HCT116 (cell line): ENCODE results near the gene SCAF4. TPM values are rescaled to one million over a fixed set of nuclear protein-coding genes. Genes with fewer than 3 reads are reported as not detected.

Experiments used
- ATAC-seq: fragments of 200-7000 bp; cut with Tn5 transposase; 2 replicates; pipeline ENCODE4 v1.9.1; 2020; ENCODE audit warnings: mild to moderate bottlenecking, moderate library complexity
- BruUV-seq: library from RNA; stranded (reverse); fragments of 400-500 nt; replicated peaks from 2 replicates; lab custom pipeline; 2021; lab: Mats Ljungman, UMichigan
- CTCF ChIA-PET: fragments of 300-600 bp; sonication (Branson Sonifier 250); formaldehyde crosslinking; loops from one replicate; lab custom pipeline; 2021; ENCODE audit warnings: antibody characterized with exemption; lab: Charles Lee
- POLR2A ChIA-PET: fragments of 300-600, 350-600 bp; sonication (Branson Sonifier 250); formaldehyde crosslinking; loops from one replicate; lab custom pipeline; 2021; ENCODE audit warnings: antibody characterized with exemption; lab: Charles Lee
- RAD21 ChIA-PET, 2 experiments: fragments of 300-600 bp; sonication (Branson Sonifier 250); formaldehyde crosslinking; loops; one replicate each; lab custom pipeline; 2023; ENCODE audit warnings: low total read pairs in 2 of 2; ENCODE audit not compliant: uncharacterized antibody in 2 of 2, unreplicated experiment in 2 of 2, low non-redundant PET in 1 of 2; lab: Charles Lee
- DNase-seq: peaks from one replicate; pipeline ENCODE4 v3.0.0-alpha.2; 2010; ENCODE audit warnings: low read depth, low spot score
- H2AFZ ChIP-seq: fragments of 200-600 bp; shearing (Covaris generic), sonication (generic); 2 replicates; pipeline ENCODE4 v1.6.1; 2017; ENCODE audit warnings: low read depth, mixed run types, mixed read lengths, antibody characterized with exemption, low read length; ENCODE audit not compliant: poor library complexity, severe bottlenecking
- H3K27ac ChIP-seq: 2 replicates; pipeline ENCODE4 v1.5.1; 2012; ENCODE audit warnings: low read depth, low read length
- H3K27me3 ChIP-seq: fragments of 200-600 bp; sonication (generic); 2 replicates; pipeline ENCODE4 v1.6.1; 2016; ENCODE audit warnings: mixed run types, low read length, mixed read lengths; ENCODE audit not compliant: insufficient read depth
- H3K36me3 ChIP-seq, 2 experiments: fragments of 200-500 bp in 1 of 2; fragments of 200-600 bp in 1 of 2; sonication (Bioruptor generic) in 1 of 2; sonication (generic) in 1 of 2; 2 replicates each; pipeline versions ENCODE4 v1.5.1 to v1.6.1; 2014 to 2016; ENCODE audit warnings: low read length in 2 of 2, inconsistent platforms in 1 of 2, mixed read lengths in 1 of 2, mixed run types in 1 of 2; ENCODE audit not compliant: insufficient read depth in 2 of 2, control insufficient read depth in 1 of 2
- H3K4me1 ChIP-seq, 2 experiments: fragments of 200-600 bp in 1 of 2; sonication (generic) in 1 of 2; 2 replicates each; pipeline versions ENCODE4 v1.5.1 to v1.6.1; 2012 to 2017; ENCODE audit warnings: low read length in 2 of 2, inconsistent platforms in 1 of 2, mild to moderate bottlenecking in 1 of 2, mixed read lengths in 1 of 2, mixed run types in 1 of 2, moderate library complexity in 1 of 2; ENCODE audit not compliant: insufficient read depth in 2 of 2, control insufficient read depth in 1 of 2
- H3K4me2 ChIP-seq: fragments of 200-600 bp; sonication (generic); 2 replicates; pipeline ENCODE4 v1.6.1; 2017; ENCODE audit warnings: mixed run types, low read length, mixed read lengths
- H3K4me3 ChIP-seq, 2 experiments: fragments of 200-600 bp in 1 of 2; sonication (generic) in 1 of 2; replicated peaks in 1 of 2; 2 replicates each; pipeline ENCODE4 v1.5.1; 2011 to 2016; ENCODE audit warnings: low read length in 2 of 2, control low read depth in 1 of 2, low read depth in 1 of 2, mild to moderate bottlenecking in 1 of 2, mixed read lengths in 1 of 2, mixed run types in 1 of 2
- H3K79me2 ChIP-seq: fragments of 200-600 bp; sonication (generic); 2 replicates; pipeline ENCODE4 v1.6.1; 2017; ENCODE audit warnings: mild to moderate bottlenecking, mixed run types, low read length, moderate library complexity, mixed read lengths; ENCODE audit not compliant: insufficient read depth
- H3K9ac ChIP-seq: fragments of 200-600 bp; sonication (generic); 2 replicates; pipeline ENCODE4 v1.6.1; 2016; ENCODE audit warnings: low read length, mixed read lengths
- H3K9me2 ChIP-seq: fragments of 200-600 bp; sonication (generic), shearing (Covaris generic); 2 replicates; pipeline ENCODE4 v1.6.1; 2017; ENCODE audit warnings: mixed run types, mild to moderate bottlenecking, moderate library complexity; ENCODE audit not compliant: insufficient read depth
- H3K9me3 ChIP-seq, 2 experiments: fragments of 200-500 bp in 1 of 2; fragments of 200-600 bp in 1 of 2; sonication (Bioruptor generic) in 1 of 2; sonication (generic) in 1 of 2; 2 replicates each; pipeline ENCODE4 v1.6.1; 2014 to 2017; ENCODE audit warnings: low read length in 2 of 2, mixed read lengths in 2 of 2, inconsistent platforms in 1 of 2, low read depth in 1 of 2, mild to moderate bottlenecking in 1 of 2, mixed run types in 1 of 2, moderate library complexity in 1 of 2; ENCODE audit not compliant: control insufficient read depth in 1 of 2, insufficient read depth in 1 of 2
- H4K20me1 ChIP-seq: fragments of 200-600 bp; sonication (generic), shearing (Covaris generic); 2 replicates; pipeline ENCODE4 v1.6.1; 2017; ENCODE audit warnings: mixed run types, mild to moderate bottlenecking, moderate library complexity; ENCODE audit not compliant: insufficient read depth
- CEBPB ChIP-seq: IDR thresholded peaks from 2 replicates; pipeline ENCODE4 v1.6.1; 2012; ENCODE audit warnings: low read depth
- FOSL1 ChIP-seq: IDR thresholded peaks from 2 replicates; pipeline ENCODE4 v1.6.1; 2012; ENCODE audit warnings: low read depth
- POLR2A ChIP-seq: IDR thresholded peaks from 2 replicates; pipeline ENCODE4 v1.7.0; 2011; ENCODE audit warnings: borderline replicate concordance; ENCODE audit not compliant: insufficient read depth, insufficient read length; ENCODE audit errors: extremely low read depth
- POLR2AphosphoS5 ChIP-seq: IDR thresholded peaks from 2 replicates; pipeline ENCODE4 v1.6.1; 2011; ENCODE audit warnings: mild to moderate bottlenecking, low read depth, low read length, moderate library complexity
- RAD21 ChIP-seq: IDR thresholded peaks from 2 replicates; pipeline ENCODE4 v1.6.1; 2012; ENCODE audit warnings: low read depth, mild to moderate bottlenecking
- SIN3A ChIP-seq: IDR thresholded peaks from 2 replicates; pipeline ENCODE4 v1.6.1; 2012; ENCODE audit warnings: low read depth
- SP1 ChIP-seq: IDR thresholded peaks from 2 replicates; pipeline ENCODE4 v1.6.1; 2012; ENCODE audit warnings: low read depth
- SRF ChIP-seq: IDR thresholded peaks from 2 replicates; pipeline ENCODE4 v1.6.1; 2012; ENCODE audit warnings: low read depth
- intact Hi-C: fragments of 100-400 bp; cut with micrococcal nuclease; formaldehyde crosslinking; loops from 2 replicates; pipeline ENCODE4 v1.10.0; 2022
- total RNA-seq: library from RNA; stranded (reverse); gene quantifications from one replicate; pipeline ENCODE4 v1.2.1, GENCODE V29; 2021; ENCODE audit not compliant: unreplicated experiment
- TF ChIP-seq, protein P1 (sequence below): IDR thresholded peaks from 2 replicates; pipeline ENCODE4 v1.6.1; 2012
- TF ChIP-seq, protein P2 (sequence below): IDR thresholded peaks from 2 replicates; pipeline ENCODE4 v1.6.1; 2012; ENCODE audit warnings: low read depth
- TF ChIP-seq, protein P3 (sequence below), 3 experiments: fragments of 200-600 bp in 1 of 3; sonication (generic) in 1 of 3; IDR thresholded peaks in 2 of 3; conservative IDR thresholded peaks in 1 of 3; 2 replicates each; pipeline ENCODE4 v1.5.1; 2012 to 2017; ENCODE audit warnings: low read depth in 2 of 3, low read length in 2 of 3, antibody characterized with exemption in 1 of 3, borderline replicate concordance in 1 of 3, control low read depth in 1 of 3, mild to moderate bottlenecking in 1 of 3, mixed read lengths in 1 of 3, mixed run types in 1 of 3, moderate library complexity in 1 of 3; ENCODE audit not compliant: insufficient read depth in 1 of 3

Gene SCAF4
- total RNA-seq, 1 experiment from 2014 or later, result 31.1 TPM

DNA sequence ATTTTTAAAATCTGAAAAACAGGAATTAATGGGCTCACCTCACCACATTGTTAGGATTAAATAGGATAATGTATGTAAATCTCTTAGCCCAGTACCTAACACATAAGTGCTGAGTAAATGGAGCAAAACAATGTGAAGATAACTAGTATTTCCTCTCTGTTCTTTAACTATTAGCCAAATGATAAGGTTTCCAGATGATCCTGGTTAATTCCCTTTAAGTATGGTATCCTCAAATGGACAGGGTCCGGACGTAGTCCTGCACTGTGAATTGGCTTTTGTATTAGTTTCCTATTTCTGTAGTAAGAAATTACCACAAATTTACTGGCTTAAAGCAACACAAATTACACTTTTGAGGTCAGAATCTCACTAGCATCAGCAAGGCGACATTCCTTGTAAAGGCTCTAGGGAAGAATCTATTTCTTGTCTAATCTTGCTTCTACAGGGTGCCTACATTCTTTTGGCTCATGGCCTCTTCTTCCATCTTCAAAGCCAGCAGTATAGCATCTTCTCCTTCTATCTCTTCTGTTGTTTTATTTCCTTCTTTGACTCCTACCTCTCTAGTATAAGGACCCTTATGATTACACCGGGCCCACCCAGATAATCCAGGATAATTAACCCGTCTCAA lies 17.1 kb downstream of the SCAF4 start:
- Histone ChIP-seq H3K27ac (no peak overlapping the region), H3K9me3 (no peaks in the 10 kb centered on the region), H3K4me3 (no peak overlapping the region), H3K9ac (no peak overlapping the region), H2AFZ (no peak overlapping the region), H3K79me2 (peaks cover 99% of the 10 kb centered on the region), H3K4me2 (no peak overlapping the region), H3K27me3 (no peaks in the 10 kb centered on the region), H3K9me2 (no peaks in the 10 kb centered on the region), H3K36me3 (no peaks in the 10 kb centered on the region), H4K20me1 (peaks cover 40% of the 10 kb centered on the region; the same call in 1 of the 2 replicates), H3K4me1 (peaks cover 4 to 12% of the 10 kb centered on the region in 2 experiments; a peak in 2 of 4 replicates)
- CTCF ChIA-PET, result no interaction called here
- no peak for TF ChIP-seq SP1
- TF ChIP-seq, protein P1, sequence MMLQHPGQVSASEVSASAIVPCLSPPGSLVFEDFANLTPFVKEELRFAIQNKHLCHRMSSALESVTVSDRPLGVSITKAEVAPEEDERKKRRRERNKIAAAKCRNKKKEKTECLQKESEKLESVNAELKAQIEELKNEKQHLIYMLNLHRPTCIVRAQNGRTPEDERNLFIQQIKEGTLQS, result no peak
- TF ChIP-seq POLR2A, result no peak
- no peak for TF ChIP-seq SIN3A
- no peak for TF ChIP-seq SRF
- TF ChIP-seq FOSL1, result no peak
- TF ChIP-seq POLR2AphosphoS5, result no peak
- no peak for TF ChIP-seq RAD21
- TF ChIP-seq CEBPB, result no peak
- RAD21 ChIA-PET, result no interaction called here
- ATAC-seq, result no peak
- BruUV-seq, result no TSS peak
- intact Hi-C loops, result no loop called here
- no peak for DNase-seq
- POLR2A ChIA-PET, result no interaction called here

DNA sequence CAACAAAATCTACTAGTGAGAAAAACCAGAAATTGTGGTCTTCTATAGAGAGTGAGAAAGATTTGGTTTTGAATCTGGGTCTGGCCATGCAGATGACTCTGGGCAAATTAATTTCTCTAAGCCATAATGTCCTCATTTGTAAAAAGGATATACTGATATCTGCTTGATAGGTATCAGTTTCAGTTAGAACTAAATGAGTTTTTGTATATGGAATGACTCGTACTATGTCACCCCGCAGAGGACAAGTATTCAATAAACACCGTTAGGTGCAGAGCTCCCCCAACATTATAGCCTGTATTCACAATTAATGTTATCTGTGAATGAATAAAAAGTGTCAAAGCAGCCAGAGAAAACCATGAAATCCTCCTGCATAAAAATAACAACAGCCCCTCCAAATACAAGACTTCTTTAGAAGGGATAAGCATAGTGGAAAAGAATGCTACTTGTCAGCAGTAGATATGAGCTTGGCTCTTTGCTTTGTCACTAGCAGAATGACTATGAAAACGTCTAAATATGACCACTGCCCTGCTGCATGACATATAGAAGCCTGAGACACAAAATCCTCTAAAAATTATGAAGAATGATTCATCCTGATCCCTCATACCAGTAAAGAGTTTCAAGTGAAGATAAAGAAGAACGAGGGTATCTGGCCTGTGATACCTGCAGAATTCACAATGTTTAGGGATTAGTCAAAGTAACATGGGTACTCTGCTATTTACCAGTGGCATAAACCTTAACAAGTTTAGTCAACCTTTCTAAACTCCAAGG lies 17.8 kb downstream of the SCAF4 start:
- POLR2A ChIA-PET, result no interaction called here
- Histone ChIP-seq H3K27ac (no peak overlapping the region), H3K4me3 (no peak overlapping the region), H3K9ac (no peak overlapping the region), H3K36me3 (no peaks in the 10 kb centered on the region), H3K4me1 (peaks cover 4 to 12% of the 10 kb centered on the region in 2 experiments; a peak in 2 of 4 replicates), H2AFZ (no peak overlapping the region), H3K27me3 (no peaks in the 10 kb centered on the region), H3K9me2 (no peaks in the 10 kb centered on the region), H3K9me3 (no peaks in the 10 kb centered on the region), H3K4me2 (no peak overlapping the region), H3K79me2 (peaks cover 99% of the 10 kb centered on the region), H4K20me1 (peaks cover 41% of the 10 kb centered on the region; the same call in 1 of the 2 replicates)
- ATAC-seq (no peak), DNase-seq (no peak)
- RAD21 ChIA-PET, result no interaction called here
- CTCF ChIA-PET, result no interaction called here
- intact Hi-C loops, result no loop called here
- no TSS peak for BruUV-seq
- TF ChIP-seq, protein P2, sequence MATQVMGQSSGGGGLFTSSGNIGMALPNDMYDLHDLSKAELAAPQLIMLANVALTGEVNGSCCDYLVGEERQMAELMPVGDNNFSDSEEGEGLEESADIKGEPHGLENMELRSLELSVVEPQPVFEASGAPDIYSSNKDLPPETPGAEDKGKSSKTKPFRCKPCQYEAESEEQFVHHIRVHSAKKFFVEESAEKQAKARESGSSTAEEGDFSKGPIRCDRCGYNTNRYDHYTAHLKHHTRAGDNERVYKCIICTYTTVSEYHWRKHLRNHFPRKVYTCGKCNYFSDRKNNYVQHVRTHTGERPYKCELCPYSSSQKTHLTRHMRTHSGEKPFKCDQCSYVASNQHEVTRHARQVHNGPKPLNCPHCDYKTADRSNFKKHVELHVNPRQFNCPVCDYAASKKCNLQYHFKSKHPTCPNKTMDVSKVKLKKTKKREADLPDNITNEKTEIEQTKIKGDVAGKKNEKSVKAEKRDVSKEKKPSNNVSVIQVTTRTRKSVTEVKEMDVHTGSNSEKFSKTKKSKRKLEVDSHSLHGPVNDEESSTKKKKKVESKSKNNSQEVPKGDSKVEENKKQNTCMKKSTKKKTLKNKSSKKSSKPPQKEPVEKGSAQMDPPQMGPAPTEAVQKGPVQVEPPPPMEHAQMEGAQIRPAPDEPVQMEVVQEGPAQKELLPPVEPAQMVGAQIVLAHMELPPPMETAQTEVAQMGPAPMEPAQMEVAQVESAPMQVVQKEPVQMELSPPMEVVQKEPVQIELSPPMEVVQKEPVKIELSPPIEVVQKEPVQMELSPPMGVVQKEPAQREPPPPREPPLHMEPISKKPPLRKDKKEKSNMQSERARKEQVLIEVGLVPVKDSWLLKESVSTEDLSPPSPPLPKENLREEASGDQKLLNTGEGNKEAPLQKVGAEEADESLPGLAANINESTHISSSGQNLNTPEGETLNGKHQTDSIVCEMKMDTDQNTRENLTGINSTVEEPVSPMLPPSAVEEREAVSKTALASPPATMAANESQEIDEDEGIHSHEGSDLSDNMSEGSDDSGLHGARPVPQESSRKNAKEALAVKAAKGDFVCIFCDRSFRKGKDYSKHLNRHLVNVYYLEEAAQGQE, result no peak
- TF ChIP-seq POLR2A, result no peak
- TF ChIP-seq, protein P3, sequence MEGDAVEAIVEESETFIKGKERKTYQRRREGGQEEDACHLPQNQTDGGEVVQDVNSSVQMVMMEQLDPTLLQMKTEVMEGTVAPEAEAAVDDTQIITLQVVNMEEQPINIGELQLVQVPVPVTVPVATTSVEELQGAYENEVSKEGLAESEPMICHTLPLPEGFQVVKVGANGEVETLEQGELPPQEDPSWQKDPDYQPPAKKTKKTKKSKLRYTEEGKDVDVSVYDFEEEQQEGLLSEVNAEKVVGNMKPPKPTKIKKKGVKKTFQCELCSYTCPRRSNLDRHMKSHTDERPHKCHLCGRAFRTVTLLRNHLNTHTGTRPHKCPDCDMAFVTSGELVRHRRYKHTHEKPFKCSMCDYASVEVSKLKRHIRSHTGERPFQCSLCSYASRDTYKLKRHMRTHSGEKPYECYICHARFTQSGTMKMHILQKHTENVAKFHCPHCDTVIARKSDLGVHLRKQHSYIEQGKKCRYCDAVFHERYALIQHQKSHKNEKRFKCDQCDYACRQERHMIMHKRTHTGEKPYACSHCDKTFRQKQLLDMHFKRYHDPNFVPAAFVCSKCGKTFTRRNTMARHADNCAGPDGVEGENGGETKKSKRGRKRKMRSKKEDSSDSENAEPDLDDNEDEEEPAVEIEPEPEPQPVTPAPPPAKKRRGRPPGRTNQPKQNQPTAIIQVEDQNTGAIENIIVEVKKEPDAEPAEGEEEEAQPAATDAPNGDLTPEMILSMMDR (IDR thresholded peaks at IDR 0.05 in 2 of 3, conservative IDR thresholded peaks at IDR 0.05 in 1 of 3; ENCODE audit: borderline replicate concordance in 1 of 3, insufficient read depth in 1 of 3, low read depth in 2 of 3, low read length in 2 of 3), result no peak
